HG03095 (cell line): ENCODE measurements around the gene LNX2.

Source experiments
- ATAC-seq: cut with Tn5 transposase; IDR thresholded peaks from one replicate; pipeline ENCODE4 v1.9.1; 2021; ENCODE audit warnings: moderate library complexity; ENCODE audit not compliant: unreplicated experiment

Gene LNX2

DNA sequence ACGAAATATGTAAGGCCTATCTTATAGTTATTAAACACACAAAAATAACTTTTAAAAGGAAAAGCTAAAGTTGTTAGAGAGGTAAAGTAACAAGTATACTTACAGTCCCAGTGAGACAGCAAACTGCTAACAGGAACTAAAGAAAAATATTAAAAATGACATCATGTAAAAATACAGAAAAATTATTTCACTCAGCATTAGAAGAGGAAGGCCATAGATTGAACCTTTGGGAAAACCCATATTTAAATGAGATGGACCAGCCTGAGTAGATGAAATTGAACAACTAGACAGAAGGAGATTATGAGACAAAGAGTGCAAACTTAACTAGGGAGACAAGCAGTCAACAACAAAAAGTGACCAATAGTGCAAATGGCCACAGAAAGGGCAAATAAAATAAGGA lies 49.4 kb downstream of the LNX2 start:
- no peak for ATAC-seq

GRCh38 chr13:27569405-27569804 lies 50.9 kb downstream of the LNX2 start:
- no peak for ATAC-seq

DNA sequence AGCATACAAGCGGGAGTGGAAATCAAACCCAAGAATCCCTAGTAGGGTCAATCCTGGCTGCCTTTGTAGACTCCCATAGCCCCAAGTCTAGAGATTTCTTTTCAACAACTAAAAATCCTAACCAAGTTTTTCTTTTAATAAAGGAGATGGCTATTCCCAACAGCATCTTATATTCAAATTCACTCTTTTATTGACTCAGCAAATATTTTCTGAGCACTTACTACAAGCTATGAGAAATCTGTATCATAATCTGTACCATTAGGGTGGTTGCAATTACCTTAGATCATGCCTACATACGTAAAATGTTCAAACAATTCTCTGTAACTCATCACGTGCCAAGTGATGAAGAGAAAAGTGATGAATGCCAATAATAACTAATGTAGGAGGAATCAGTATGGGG lies 54.5 kb downstream of the LNX2 start:
- no peak for ATAC-seq

- ATAC-seq = no peak
These were observed 57.9 kb downstream of the LNX2 start for GRCh38 chr13:27562457-27562856.

DNA sequence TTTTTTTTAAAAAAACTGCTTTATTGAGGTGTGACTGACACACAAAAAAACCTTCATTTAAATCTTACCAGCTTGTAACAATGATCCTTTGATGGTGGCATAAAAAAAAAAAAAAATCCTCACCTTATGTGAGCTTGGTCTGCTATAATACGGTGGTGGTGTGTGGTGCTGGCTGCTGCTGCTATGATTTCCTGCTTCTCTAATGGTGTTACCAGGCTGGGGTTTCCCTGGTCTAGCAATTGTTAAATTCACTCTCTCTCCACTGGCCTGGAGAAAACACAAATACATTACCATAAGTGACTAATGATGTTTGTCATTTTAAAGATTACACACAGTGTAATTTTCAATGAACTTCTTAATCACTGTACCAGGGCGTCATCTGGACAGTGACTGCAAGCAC lies 60.6 kb downstream of the LNX2 start:
- no peak for ATAC-seq

- no peak for ATAC-seq
These were observed 64.2 kb downstream of the LNX2 start for GRCh38 chr13:27556109-27556508.

DNA sequence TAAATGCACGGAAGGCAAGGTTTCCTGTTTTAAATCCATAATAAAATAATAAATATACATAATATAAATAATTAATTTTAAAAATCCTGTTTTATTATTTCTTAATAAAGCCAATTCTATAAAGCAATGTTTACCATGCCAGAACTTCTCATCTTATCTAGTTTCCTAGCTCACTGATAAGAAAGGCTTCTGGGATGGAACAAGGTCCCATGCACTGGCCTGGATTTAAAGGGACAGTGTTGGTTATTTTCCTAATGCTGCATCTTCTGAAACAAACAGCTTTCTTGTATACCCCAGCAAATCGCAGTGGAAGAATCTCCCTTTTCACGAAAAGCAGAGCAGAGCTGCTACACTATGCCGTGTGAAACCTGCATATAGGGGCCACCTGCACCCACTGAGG lies 68.8 kb downstream of the LNX2 start:
- ATAC-seq = no peak

DNA sequence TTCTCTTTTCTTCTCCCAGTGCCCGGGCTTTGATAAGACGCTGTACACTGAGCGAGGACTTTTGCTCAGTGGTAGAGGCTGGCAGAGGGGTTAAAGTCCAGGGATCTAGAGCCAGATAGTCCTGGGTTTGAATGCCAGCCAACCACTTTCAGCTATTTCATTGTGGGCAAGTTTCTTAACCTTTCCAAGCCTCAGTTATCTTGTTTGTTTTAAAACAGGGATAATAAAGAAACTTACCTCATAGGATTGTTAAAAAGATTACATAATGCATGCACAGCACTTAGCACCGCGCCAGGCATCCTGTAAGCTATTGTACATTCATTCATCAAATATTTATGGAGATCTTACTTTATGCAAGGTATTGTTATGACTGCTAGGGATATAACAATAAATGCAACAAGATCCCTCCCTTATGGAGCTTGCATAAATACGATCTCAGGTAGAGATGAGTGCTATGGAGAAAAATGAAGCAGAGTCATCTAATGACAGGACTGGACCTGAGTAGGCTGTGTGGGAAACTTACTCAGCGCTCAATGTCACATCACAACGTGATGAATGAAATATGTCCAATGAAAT lies 70.8 kb downstream of the LNX2 start:
- ATAC-seq = no peak

GRCh38 chr13:27542220-27542619 lies 78.1 kb downstream of the LNX2 start:
- no peak for ATAC-seq

DNA sequence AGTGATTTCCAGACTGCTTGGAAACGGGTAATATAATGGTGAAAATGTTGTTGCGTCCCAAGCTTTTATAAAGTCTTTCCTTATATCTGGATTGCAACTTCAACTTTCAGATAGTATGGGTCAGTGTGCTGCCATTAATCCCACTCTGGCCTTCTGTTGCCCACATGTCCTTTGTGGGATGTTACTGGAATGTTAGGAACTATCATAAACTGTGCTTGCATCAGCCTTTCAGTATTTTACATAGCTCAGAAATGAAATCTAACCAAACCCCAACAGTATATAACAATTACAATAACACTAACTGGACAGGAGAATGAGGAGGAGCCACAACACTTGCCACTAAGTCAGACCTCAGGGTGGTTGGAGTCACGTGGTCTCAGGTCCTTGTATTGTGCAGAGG lies 78.9 kb downstream of the LNX2 start:
- no peak for ATAC-seq

- no peak for ATAC-seq
These were observed 83.8 kb downstream of the LNX2 start for GRCh38 chr13:27536361-27537101.

GRCh38 chr13:27535546-27535945 lies 84.8 kb downstream of the LNX2 start:
- ATAC-seq = no peak

- ATAC-seq = no peak
These were observed 85.3 kb downstream of the LNX2 start for GRCh38 chr13:27534981-27535380.

DNA sequence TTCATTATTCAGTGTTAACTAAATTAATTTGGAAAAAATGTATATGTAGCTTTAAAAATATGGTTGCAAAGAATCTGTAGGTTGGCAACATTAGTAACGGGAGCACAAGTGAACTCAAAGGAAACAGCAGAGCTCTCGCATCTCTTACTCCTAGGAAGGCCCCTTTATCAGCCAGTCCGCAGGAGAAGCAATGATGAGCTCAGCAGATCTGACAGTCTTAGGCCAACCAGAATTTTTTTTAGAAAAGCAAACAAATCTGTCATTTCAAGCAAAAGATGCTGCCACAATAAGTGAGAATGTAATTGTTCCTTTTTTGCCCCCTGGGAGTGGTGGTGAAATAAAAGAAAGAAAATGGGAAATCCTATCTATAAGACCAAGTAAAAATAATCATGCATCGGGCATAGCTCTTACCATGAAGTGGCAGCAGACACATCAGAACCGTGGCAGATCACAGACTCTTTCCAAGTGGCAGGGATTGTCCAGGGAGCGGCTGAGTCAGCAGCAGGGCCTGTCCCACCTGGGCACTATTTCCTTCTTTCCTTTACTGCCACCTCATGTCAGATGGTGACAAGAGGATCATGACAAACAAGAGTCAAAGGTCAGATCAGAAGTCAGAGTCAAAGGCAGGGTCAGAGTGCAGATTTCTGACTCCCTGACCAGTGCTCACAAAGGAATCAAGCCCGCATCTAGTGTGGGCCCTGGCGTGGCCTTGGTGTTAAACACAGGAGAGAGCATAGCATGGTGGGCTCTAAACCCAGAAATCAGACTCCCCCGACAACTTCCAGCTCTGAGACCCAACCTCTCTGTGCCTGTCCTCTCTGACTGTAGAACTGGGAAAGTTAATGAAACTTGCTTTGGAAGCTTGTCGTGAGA lies 86.0 kb downstream of the LNX2 start:
- no peak for ATAC-seq

DNA sequence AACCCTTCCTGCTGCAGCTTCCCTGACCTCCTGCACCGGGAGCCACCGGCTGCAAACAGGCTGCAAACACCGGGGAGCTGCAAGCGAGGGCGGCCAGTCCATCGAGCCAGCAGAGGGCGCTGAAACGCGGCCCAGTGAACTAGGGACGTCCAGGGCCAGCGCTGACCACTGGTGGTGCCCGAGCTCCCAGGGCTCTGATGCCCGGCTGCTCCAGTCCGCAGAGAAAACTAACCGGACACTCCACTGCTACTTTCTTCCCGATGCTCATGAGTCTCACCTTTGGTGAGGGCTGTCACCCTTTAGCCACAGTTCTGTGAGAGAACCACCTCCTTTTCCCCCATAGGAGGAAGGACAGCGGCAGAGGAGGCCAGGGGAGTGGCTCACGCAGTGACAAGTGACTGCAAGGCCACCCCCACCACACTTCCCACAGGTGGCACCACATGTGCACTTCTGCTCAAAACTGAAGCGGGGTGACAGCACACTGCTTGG lies 87.1 kb downstream of the LNX2 start:
- ATAC-seq = no peak

- no peak for ATAC-seq
These were observed 91.4 kb downstream of the LNX2 start for GRCh38 chr13:27528908-27529307.

- no peak for ATAC-seq
These were observed 93.8 kb downstream of the LNX2 start for GRCh38 chr13:27526516-27526915.

GRCh38 chr13:27524981-27525975 lies 95.1 kb downstream of the LNX2 start:
- no peak for ATAC-seq

- ATAC-seq = no peak
These were observed 96.8 kb downstream of the LNX2 start for GRCh38 chr13:27523346-27524073.

GRCh38 chr13:27522847-27523246 lies 97.5 kb downstream of the LNX2 start:
- ATAC-seq = no peak
